Endothelial cell of umbilical vein (primary cell): Measurements from ENCODE around the gene ZNHIT3.

Experiments
- EZH2 ChIP-seq: IDR thresholded peaks from 2 replicates; pipeline ENCODE4 v1.6.1; 2012; ENCODE audit warnings: borderline replicate concordance, low read depth, mild to moderate bottlenecking, moderate library complexity, low read length, inconsistent platforms; ENCODE audit not compliant: severe bottlenecking
- FOS ChIP-seq: IDR thresholded peaks from 2 replicates; pipeline ENCODE4 v1.6.1; 2011; ENCODE audit warnings: mild to moderate bottlenecking, low read length, moderate library complexity, borderline replicate concordance; ENCODE audit not compliant: insufficient read depth
- MYC ChIP-seq: IDR thresholded peaks from one replicate; pipeline ENCODE4 v1.6.1; 2011; ENCODE audit warnings: mild to moderate bottlenecking, low read depth, low read length
- POLR2A ChIP-seq: IDR thresholded peaks from 2 replicates; pipeline ENCODE4 v1.6.1; 2012; ENCODE audit warnings: low read depth, mild to moderate bottlenecking, control low read depth, low read length
- POLR2AphosphoS5 ChIP-seq: IDR thresholded peaks from 2 replicates; pipeline ENCODE4 v1.6.1; 2012; ENCODE audit warnings: low read depth, mild to moderate bottlenecking, control low read depth, low read length, moderate library complexity; ENCODE audit not compliant: insufficient read depth
- TF ChIP-seq, protein P1 (sequence below): IDR thresholded peaks from 2 replicates; pipeline ENCODE4 v1.6.1; 2011; ENCODE audit not compliant: insufficient read depth, insufficient read length
- TF ChIP-seq, protein P2 (sequence below), 2 donors: IDR thresholded peaks; 1 replicate in 1 of 2; 2 replicates in 1 of 2; pipeline ENCODE4 v1.5.1; 2011; ENCODE audit warnings: low read length in 2 of 2, mild to moderate bottlenecking in 2 of 2, moderate library complexity in 2 of 2, control low read depth in 1 of 2, inconsistent platforms in 1 of 2, low read depth in 1 of 2; ENCODE audit not compliant: insufficient read depth in 1 of 2; ENCODE audit errors: extremely low read depth in 1 of 2

DNA sequence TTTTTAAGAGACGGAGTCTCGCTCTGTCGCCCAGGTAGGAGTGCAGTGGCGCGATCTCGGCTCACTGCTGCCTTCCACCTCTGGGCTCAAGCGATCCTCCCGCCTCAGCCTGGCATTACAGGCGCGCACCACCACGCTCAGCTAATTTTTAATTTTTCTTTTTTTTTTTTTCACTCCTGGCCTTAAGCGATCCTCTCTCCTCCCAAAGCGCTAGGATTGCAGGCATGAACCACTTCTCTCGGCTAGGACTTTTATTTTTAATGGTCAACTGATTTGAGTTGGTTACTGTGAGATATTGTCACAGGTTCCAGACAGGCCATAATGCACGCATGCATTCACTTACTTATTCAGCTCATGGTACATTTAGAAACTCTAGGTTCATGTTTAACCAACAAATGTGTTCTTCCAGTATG is 49.2 kb downstream of the ZNHIT3 start:
- TF ChIP-seq EZH2 (no peak), POLR2AphosphoS5 (no peak), FOS (no peak), MYC (no peak), POLR2A (peak; percentile 0)
- TF ChIP-seq, protein P1, sequence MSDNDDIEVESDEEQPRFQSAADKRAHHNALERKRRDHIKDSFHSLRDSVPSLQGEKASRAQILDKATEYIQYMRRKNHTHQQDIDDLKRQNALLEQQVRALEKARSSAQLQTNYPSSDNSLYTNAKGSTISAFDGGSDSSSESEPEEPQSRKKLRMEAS = no peak
- TF ChIP-seq, protein P2, sequence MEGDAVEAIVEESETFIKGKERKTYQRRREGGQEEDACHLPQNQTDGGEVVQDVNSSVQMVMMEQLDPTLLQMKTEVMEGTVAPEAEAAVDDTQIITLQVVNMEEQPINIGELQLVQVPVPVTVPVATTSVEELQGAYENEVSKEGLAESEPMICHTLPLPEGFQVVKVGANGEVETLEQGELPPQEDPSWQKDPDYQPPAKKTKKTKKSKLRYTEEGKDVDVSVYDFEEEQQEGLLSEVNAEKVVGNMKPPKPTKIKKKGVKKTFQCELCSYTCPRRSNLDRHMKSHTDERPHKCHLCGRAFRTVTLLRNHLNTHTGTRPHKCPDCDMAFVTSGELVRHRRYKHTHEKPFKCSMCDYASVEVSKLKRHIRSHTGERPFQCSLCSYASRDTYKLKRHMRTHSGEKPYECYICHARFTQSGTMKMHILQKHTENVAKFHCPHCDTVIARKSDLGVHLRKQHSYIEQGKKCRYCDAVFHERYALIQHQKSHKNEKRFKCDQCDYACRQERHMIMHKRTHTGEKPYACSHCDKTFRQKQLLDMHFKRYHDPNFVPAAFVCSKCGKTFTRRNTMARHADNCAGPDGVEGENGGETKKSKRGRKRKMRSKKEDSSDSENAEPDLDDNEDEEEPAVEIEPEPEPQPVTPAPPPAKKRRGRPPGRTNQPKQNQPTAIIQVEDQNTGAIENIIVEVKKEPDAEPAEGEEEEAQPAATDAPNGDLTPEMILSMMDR (IDR thresholded peaks at IDR 0.05; ENCODE audit: extremely low read depth in 1 of 2, insufficient read depth in 1 of 2, low read depth in 1 of 2, low read length in 2 of 2) = no peak
